Omental fat pad (tissue), 4 donors: ENCODE measurements around the gene SMIM24. TPM values are rescaled to one million over a fixed set of nuclear protein-coding genes. Genes with fewer than 3 reads are reported as not detected.

Experiments used
- ATAC-seq: fragments of 150-250 bp; one replicate; pipeline ENCODE4 v1.9.1; 2016; ENCODE audit warnings: mild to moderate bottlenecking, moderate library complexity; ENCODE audit not compliant: low FRiP score
- DNase-seq: peaks from one replicate; pipeline ENCODE4 v3.0.0-alpha.2; 2019; ENCODE audit warnings: low spot score
- CTCF ChIP-seq, 3 donors: fragments of 450-650 bp; IDR thresholded peaks; one replicate each; pipeline ENCODE4 v1.5.1; 2016 to 2017; ENCODE audit warnings: antibody characterized with exemption in 3 of 3, mild to moderate bottlenecking in 3 of 3, moderate library complexity in 2 of 3
- total RNA-seq, 4 donors: library from RNA; depleted of rRNA; stranded (reverse); fragments of >200 nt; gene quantifications; one replicate each; pipeline ENCODE4 v1.1.0, GENCODE V29; 2016

Gene SMIM24
- total RNA-seq, 4 donors from 2014 or later = not detected

- TF ChIP-seq CTCF (IDR thresholded peaks at IDR 0.05) = no peak
- no peak for ATAC-seq
Observed at GRCh38 chr19:3476830-3477229, 3.5 kb downstream of the SMIM24 start.

GRCh38 chr19:3475449-3475848, 4.9 kb downstream of the SMIM24 start:
- no peak for ATAC-seq
- DNase-seq = no peak
- TF ChIP-seq CTCF (IDR thresholded peaks at IDR 0.05) = no peak

More at GRCh38 chr19:3476830-3477229, 3.5 kb downstream of the SMIM24 start:
- DNase-seq = no peak

GRCh38 chr19:3474614-3475013, 5.7 kb downstream of the SMIM24 start:
- no peak for ATAC-seq
- DNase-seq = no peak
- no peak for TF ChIP-seq CTCF (IDR thresholded peaks at IDR 0.05)

GRCh38 chr19:3474010-3474409, 6.3 kb downstream of the SMIM24 start:
- no peak for TF ChIP-seq CTCF (IDR thresholded peaks at IDR 0.05)
- ATAC-seq (no peak), DNase-seq (no peak)

DNA sequence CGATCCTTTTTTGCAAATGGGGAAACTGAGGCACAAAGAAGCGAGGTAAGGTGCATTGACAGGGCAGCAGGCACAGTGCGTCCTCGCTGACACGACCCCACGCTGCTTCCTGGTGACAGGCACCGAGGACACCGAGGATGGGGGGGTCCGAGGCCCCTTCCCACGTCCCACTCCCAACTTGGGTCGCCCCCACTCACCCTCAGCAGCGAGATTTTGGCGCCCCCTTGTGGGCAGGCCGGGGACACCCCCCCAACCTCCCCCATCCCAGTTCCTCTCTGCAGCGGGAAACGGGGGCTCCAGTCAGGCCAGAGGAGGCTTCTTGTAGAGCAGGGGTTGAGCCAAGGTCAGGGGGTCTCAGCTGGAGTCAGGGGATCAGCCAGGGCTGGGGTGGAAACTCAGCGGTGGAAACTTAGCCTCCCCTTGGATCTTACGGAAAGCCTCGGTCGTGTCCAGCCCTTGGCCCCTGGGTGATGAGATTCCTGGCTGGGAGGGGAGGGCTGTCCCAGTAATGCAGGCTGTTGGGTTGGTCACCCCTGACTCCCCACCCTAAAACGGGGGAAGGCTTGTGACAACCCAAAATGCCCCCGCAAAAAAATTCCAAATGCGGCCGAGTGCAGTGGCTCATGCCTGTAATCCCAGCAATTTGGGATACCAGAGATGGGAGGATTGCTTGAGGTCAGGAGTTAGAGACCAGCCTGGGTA, 8.2 kb downstream of the SMIM24 start:
- TF ChIP-seq CTCF (IDR thresholded peaks at IDR 0.05) = peak in 1 of 3 donors; percentile 48
- peak; percentile 21 for ATAC-seq
- no peak for DNase-seq

- DNase-seq = no peak
- ATAC-seq = no peak
- no peak for TF ChIP-seq CTCF (IDR thresholded peaks at IDR 0.05)
Observed at GRCh38 chr19:3470500-3471128, 9.7 kb downstream of the SMIM24 start.
